ENCODE results near the gene DSP. TPM values are rescaled to one million over a fixed set of nuclear protein-coding genes. Genes with fewer than 3 reads are reported as not detected.

The DSP gene
- total and polyA plus RNA-seq, 2 of the 13 experiments (the other 11 are each of a cell fraction or from before 2014, with no cell fraction given), result 89.8 to 117 TPM

- TF ChIP-seq STAT5B (CRISPR knock-in tag; IDR thresholded peaks at IDR 0.05) (no peak), KLF11 (CRISPR knock-in tag; IDR thresholded peaks at IDR 0.05) (no peak), CERS6 (CRISPR knock-in tag; IDR thresholded peaks at IDR 0.05) (no peak), ZFP1 (CRISPR knock-in tag; IDR thresholded peaks at IDR 0.05) (no peak), KDM2A (CRISPR knock-in tag; IDR thresholded peaks at IDR 0.05; ENCODE audit: borderline replicate concordance, low read depth) (no peak), KDM3A (CRISPR knock-in tag; IDR thresholded peaks at IDR 0.05; ENCODE audit: low read depth) (no peak), ZNF124 (CRISPR knock-in tag; IDR thresholded peaks at IDR 0.05) (0 out of 2 replicates have a peak, but pooled peaks have one; percentile 30), ZNF18 (CRISPR knock-in tag; IDR thresholded peaks at IDR 0.05; ENCODE audit: insufficient replicate concordance) (no peak), HDAC1 (CRISPR knock-in tag; IDR thresholded peaks at IDR 0.05) (no peak; the same call in 1 of the 2 replicates), RFX5 (IDR thresholded peaks at IDR 0.05; ENCODE audit: low read depth, low read length) (no peak), ZNF282 (IDR thresholded peaks at IDR 0.05; ENCODE audit: partially characterized antibody) (no peak), ZNF652 (CRISPR knock-in tag; IDR thresholded peaks at IDR 0.05; ENCODE audit: borderline replicate concordance, low read depth) (no peak), ZNF562 (CRISPR knock-in tag; IDR thresholded peaks at IDR 0.05; ENCODE audit: borderline replicate concordance) (no peak), ZNF570 (CRISPR knock-in tag; IDR thresholded peaks at IDR 0.05; ENCODE audit: borderline replicate concordance) (no peak), ZNF577 (CRISPR knock-in tag; IDR thresholded peaks at IDR 0.05; ENCODE audit: borderline replicate concordance, low read depth) (no peak), NCOA1 (CRISPR knock-in tag; IDR thresholded peaks at IDR 0.05) (no peak), CEBPZ (IDR thresholded peaks at IDR 0.05; ENCODE audit: low read length) (no peak), ZNF12 (CRISPR knock-in tag; IDR thresholded peaks at IDR 0.05) (no peak)
- TF ChIP-seq, protein P1, sequence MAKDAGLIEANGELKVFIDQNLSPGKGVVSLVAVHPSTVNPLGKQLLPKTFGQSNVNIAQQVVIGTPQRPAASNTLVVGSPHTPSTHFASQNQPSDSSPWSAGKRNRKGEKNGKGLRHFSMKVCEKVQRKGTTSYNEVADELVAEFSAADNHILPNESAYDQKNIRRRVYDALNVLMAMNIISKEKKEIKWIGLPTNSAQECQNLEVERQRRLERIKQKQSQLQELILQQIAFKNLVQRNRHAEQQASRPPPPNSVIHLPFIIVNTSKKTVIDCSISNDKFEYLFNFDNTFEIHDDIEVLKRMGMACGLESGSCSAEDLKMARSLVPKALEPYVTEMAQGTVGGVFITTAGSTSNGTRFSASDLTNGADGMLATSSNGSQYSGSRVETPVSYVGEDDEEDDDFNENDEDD (CRISPR knock-in tag; IDR thresholded peaks at IDR 0.05; ENCODE audit: borderline replicate concordance), result peak; percentile 88; the same call in 1 of the 2 replicates
Measured at GRCh38 chr6:7580927-7581618, 39.6 kb downstream of the DSP start (continued).
